ENCODE measurements around the gene SMIM10L2A. TPM values are rescaled to one million over a fixed set of nuclear protein-coding genes. Genes with fewer than 3 reads are reported as not detected.

Gene SMIM10L2A
- total and polyA plus RNA-seq, 10 of the 15 experiments (the other 5 are each of a cell fraction or from before 2014, with no cell fraction given): 0.02 to 0.05 (median 0.03) TPM; not detected in 7

DNA sequence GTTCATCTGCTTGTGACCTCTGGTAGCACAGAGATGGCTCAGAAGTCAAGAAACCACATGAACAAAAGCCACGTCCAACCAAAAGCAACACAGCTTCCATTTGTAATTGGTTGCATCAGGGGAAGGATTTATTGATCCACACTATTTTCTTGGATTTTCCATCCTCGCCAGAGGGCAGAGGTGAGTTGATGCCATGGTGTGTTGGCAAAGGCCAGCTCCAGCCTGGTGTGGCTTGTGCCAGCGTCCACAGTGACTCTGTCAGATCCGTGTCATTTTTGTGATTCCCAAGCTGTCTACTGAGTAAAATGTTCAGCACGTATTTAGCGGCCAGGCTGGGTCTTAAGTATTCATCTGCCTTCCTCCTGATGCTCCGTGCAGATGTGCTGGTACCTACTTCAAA lies 30.0 kb upstream of the SMIM10L2A start:
- no peak overlapping the region for H3K27ac ChIP-seq (ENCODE audit: control insufficient read depth, insufficient read depth)
- FAIRE-seq: no peak
- no peak overlapping the region for H3K4me2 ChIP-seq (ENCODE audit: control insufficient read depth, insufficient read depth)
- H3K4me3 ChIP-seq: no peak overlapping the region
- H3K79me2 ChIP-seq (ENCODE audit: control insufficient read depth, insufficient read depth, low read length): no peaks in the 10 kb centered on the region
- no peaks in the 10 kb centered on the region for H3K36me3 ChIP-seq (ENCODE audit: control insufficient read depth in 2 of 2, insufficient read depth in 2 of 2, low read length in 1 of 2)
- ChIA-PET POLR2A (no interaction called here), SMC1A (ENCODE audit: uncharacterized antibody, unreplicated experiment) (no interaction called here), CTCF (no interaction called here), RAD21 (ENCODE audit: unreplicated experiment) (no interaction called here)
- DNase-seq (ENCODE audit: low read depth, low spot score): no peak
- in situ Hi-C loops (cut with MboI) (no loop called here), intact Hi-C loops (cut with micrococcal nuclease; ENCODE audit: unreplicated experiment) (no loop called here)
- ATAC-seq: no peak
- H4K20me1 ChIP-seq (ENCODE audit: control insufficient read depth, insufficient read depth): no peaks in the 10 kb centered on the region
- 45% methylated on average over 7 of the region's 7 CpGs for WGBS (ENCODE audit: insufficient coverage, insufficient replicate concordance, low lambda C conversion rate, missing lambda C conversion rate)
- H2AFZ ChIP-seq (ENCODE audit: control insufficient read depth, low read depth, low read length): no peak overlapping the region
- no peaks in the 10 kb centered on the region for H3K27me3 ChIP-seq (replicated peaks in 1 of 2; ENCODE audit: control insufficient read depth in 2 of 2, insufficient read depth in 2 of 2, low read length in 1 of 2)
- BruUV-seq (replicated peaks): no TSS peak
- H3K4me1 ChIP-seq (ENCODE audit: control insufficient read depth, insufficient read depth, low read length): no peaks in the 10 kb centered on the region
- no peak overlapping the region for H3K9ac ChIP-seq (ENCODE audit: control insufficient read depth, insufficient read depth, low read length)
- TF ChIP-seq CBX5 (IDR thresholded peaks at IDR 0.05; ENCODE audit: low read depth) (no peak), NR2C1 (IDR thresholded peaks at IDR 0.05) (no peak), ATF7 (IDR thresholded peaks at IDR 0.05; ENCODE audit: low read depth) (no peak), SRF (IDR thresholded peaks at IDR 0.05; ENCODE audit: low read depth in 2 of 2, low read length in 2 of 2) (no peak), FOXM1 (IDR thresholded peaks at IDR 0.05; ENCODE audit: low read depth, low read length) (no peak), BACH1 (IDR thresholded peaks at IDR 0.05; ENCODE audit: borderline replicate concordance) (no peak), JUNB (IDR thresholded peaks at IDR 0.05) (no peak)
- H3K9me3 ChIP-seq (replicated peaks; ENCODE audit: control insufficient read depth, insufficient read depth, low read length): no peaks in the 10 kb centered on the region

DNA sequence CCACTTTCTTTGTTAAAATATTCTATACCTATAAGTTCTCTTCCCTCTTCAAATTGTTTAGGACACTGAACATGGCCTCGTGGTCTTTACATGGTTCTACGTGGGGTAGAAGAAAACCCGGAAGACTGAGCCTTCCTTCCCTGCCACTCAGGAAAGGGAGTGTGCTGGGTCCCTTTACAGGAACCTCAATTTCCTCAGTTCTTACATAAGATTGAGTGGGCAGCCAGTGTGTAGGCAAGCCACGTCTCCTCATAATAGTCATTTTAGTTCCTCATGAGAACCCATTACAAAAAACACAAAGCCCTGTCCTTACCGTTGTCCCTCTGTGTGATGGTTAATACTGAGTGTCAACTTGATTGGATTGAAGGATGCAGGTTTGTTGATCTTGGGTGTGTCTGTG lies 28.7 kb upstream of the SMIM10L2A start:
- Histone ChIP-seq H2AFZ (ENCODE audit: control insufficient read depth, low read depth, low read length) (no peak overlapping the region), H3K4me2 (ENCODE audit: control insufficient read depth, insufficient read depth) (no peak overlapping the region), H3K27ac (ENCODE audit: control insufficient read depth, insufficient read depth) (no peak overlapping the region), H3K9ac (ENCODE audit: control insufficient read depth, insufficient read depth, low read length) (no peak overlapping the region), H4K20me1 (ENCODE audit: control insufficient read depth, insufficient read depth) (no peaks in the 10 kb centered on the region), H3K4me1 (ENCODE audit: control insufficient read depth, insufficient read depth, low read length) (no peaks in the 10 kb centered on the region), H3K4me3 (no peak overlapping the region), H3K36me3 (ENCODE audit: control insufficient read depth in 2 of 2, insufficient read depth in 2 of 2, low read length in 1 of 2) (no peaks in the 10 kb centered on the region), H3K79me2 (ENCODE audit: control insufficient read depth, insufficient read depth, low read length) (no peaks in the 10 kb centered on the region), H3K27me3 (replicated peaks in 1 of 2; ENCODE audit: control insufficient read depth in 2 of 2, insufficient read depth in 2 of 2, low read length in 1 of 2) (no peaks in the 10 kb centered on the region), H3K9me3 (replicated peaks; ENCODE audit: control insufficient read depth, insufficient read depth, low read length) (no peaks in the 10 kb centered on the region)
- WGBS (ENCODE audit: insufficient coverage, insufficient replicate concordance, low lambda C conversion rate, missing lambda C conversion rate): 24% methylated on average over 5 of the region's 5 CpGs
- CTCF ChIA-PET: no interaction called here
- no peak for TF ChIP-seq POU2F2 (IDR thresholded peaks at IDR 0.05; ENCODE audit: borderline replicate concordance, low read depth, low read length)
- TF ChIP-seq, protein P1, sequence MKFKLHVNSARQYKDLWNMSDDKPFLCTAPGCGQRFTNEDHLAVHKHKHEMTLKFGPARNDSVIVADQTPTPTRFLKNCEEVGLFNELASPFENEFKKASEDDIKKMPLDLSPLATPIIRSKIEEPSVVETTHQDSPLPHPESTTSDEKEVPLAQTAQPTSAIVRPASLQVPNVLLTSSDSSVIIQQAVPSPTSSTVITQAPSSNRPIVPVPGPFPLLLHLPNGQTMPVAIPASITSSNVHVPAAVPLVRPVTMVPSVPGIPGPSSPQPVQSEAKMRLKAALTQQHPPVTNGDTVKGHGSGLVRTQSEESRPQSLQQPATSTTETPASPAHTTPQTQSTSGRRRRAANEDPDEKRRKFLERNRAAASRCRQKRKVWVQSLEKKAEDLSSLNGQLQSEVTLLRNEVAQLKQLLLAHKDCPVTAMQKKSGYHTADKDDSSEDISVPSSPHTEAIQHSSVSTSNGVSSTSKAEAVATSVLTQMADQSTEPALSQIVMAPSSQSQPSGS (IDR thresholded peaks at IDR 0.05; ENCODE audit: low read length): no peak
- no peak for TF ChIP-seq MYC (IDR thresholded peaks at IDR 0.05; ENCODE audit: insufficient read depth, insufficient read length, insufficient replicate concordance, low read length, severe bottlenecking)
- no peak for TF ChIP-seq ZZZ3 (IDR thresholded peaks at IDR 0.05; ENCODE audit: control insufficient read depth, insufficient read length, low read depth)
- TF ChIP-seq HCFC1 (IDR thresholded peaks at IDR 0.05; ENCODE audit: low read length): no peak
- no peak for TF ChIP-seq HDAC6 (IDR thresholded peaks at IDR 0.05; ENCODE audit: unreplicated experiment)
- TF ChIP-seq, protein P2, sequence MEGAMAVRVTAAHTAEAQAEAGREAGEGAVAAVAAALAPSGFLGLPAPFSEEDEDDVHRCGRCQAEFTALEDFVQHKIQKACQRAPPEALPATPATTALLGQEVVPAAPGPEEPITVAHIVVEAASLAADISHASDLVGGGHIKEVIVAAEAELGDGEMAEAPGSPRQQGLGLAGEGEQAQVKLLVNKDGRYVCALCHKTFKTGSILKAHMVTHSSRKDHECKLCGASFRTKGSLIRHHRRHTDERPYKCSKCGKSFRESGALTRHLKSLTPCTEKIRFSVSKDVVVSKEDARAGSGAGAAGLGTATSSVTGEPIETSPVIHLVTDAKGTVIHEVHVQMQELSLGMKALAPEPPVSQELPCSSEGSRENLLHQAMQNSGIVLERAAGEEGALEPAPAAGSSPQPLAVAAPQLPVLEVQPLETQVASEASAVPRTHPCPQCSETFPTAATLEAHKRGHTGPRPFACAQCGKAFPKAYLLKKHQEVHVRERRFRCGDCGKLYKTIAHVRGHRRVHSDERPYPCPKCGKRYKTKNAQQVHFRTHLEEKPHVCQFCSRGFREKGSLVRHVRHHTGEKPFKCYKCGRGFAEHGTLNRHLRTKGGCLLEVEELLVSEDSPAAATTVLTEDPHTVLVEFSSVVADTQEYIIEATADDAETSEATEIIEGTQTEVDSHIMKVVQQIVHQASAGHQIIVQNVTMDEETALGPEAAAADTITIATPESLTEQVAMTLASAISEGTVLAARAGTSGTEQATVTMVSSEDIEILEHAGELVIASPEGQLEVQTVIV (IDR thresholded peaks at IDR 0.05; ENCODE audit: borderline replicate concordance, partially characterized antibody): no peak
- RAD21 ChIA-PET (ENCODE audit: unreplicated experiment): no interaction called here
- DNase-seq (ENCODE audit: low read depth, low spot score) (no peak), ATAC-seq (no peak), FAIRE-seq (no peak)
- in situ Hi-C loops (cut with MboI) (no loop called here), intact Hi-C loops (cut with micrococcal nuclease; ENCODE audit: unreplicated experiment) (no loop called here)
- SMC1A ChIA-PET (ENCODE audit: uncharacterized antibody, unreplicated experiment): interaction anchor here (0.7 kb wide), 1 partner anchor 633 kb away, joined by 3 read pairs; no protein-coding TSS in a partner anchor
- no TSS peak for BruUV-seq (replicated peaks)
- POLR2A ChIA-PET: no interaction called here
